Upper lobe of left lung (tissue), 6 donors: ENCODE data around the gene APLF. TPM values are rescaled to one million over a fixed set of nuclear protein-coding genes. Genes with fewer than 3 reads are reported as not detected.

Experiments
- ATAC-seq, 2 donors: fragments of 200-7000 bp; cut with Tn5 transposase; one replicate each; pipeline ENCODE4 v1.9.1; 2022; ENCODE audit warnings: mild to moderate bottlenecking in 2 of 2, moderate library complexity in 2 of 2; ENCODE audit not compliant: low FRiP score in 2 of 2
- DNase-seq, 2 donors: peaks; one replicate each; pipeline ENCODE4 v3.0.0-alpha.2; 2019 to 2020
- H3K27ac ChIP-seq, 4 donors: fragments of 200-600 bp; sonication (generic); one replicate each; pipeline ENCODE4 v1.5.1; 2016 to 2019
- H3K27me3 ChIP-seq, 4 donors: fragments of 200-600 bp; sonication (generic); one replicate each; pipeline ENCODE4 v1.5.1; 2017 to 2019
- H3K36me3 ChIP-seq, 4 donors: fragments of 200-600 bp; sonication (generic); one replicate each; pipeline ENCODE4 v1.5.1; 2016 to 2019
- H3K4me1 ChIP-seq, 4 donors: fragments of 200-600 bp; sonication (generic); one replicate each; pipeline ENCODE4 v1.5.1; 2018 to 2019
- H3K4me3 ChIP-seq, 4 donors: fragments of 200-600 bp; sonication (generic); one replicate each; pipeline ENCODE4 v1.5.1; 2017 to 2019; ENCODE audit warnings: mild to moderate bottlenecking in 2 of 4, moderate library complexity in 1 of 4
- H3K9me3 ChIP-seq, 4 donors: fragments of 200-600 bp; sonication (generic); one replicate each; pipeline ENCODE4 v1.5.1; 2018 to 2019
- CTCF ChIP-seq, 6 experiments: fragments of 450-650 bp in 4 of 6; fragments of 200-600 bp in 2 of 6; sonication (generic) in 2 of 6; IDR thresholded peaks; one replicate each; pipeline ENCODE4 v1.5.1; 2016 to 2019; ENCODE audit warnings: antibody characterized with exemption in 6 of 6
- EP300 ChIP-seq, 4 donors: sonication (generic); formaldehyde crosslinking; IDR thresholded peaks; one replicate each; pipeline ENCODE4 v1.5.1; 2017; ENCODE audit warnings: antibody characterized with exemption in 4 of 4, control low read depth in 2 of 4
- POLR2A ChIP-seq, 4 donors: fragments of 450-650 bp; IDR thresholded peaks; one replicate each; pipeline ENCODE4 v1.5.1; 2016 to 2017; ENCODE audit warnings: antibody characterized with exemption in 4 of 4, mild to moderate bottlenecking in 2 of 4
- POLR2AphosphoS5 ChIP-seq, 2 donors: sonication (generic); formaldehyde crosslinking; IDR thresholded peaks; one replicate each; pipeline ENCODE4 v1.5.1; 2017; ENCODE audit warnings: antibody characterized with exemption in 2 of 2
- WGBS, 2 donors: methylation state at CpG; one replicate each; pipeline ENCODE4 v1.1.5; 2017 to 2018; 5-methylcytosine and 5-hydroxymethylcytosine counted together
- total RNA-seq, 6 donors: library from RNA; depleted of rRNA in 4 of 6; stranded (reverse); fragments of >200 nt in 4 of 6; gene quantifications; one replicate each; pipeline versions ENCODE4 v1.1.0 to v1.2.1, GENCODE V29; 2016 to 2021
- donor health status: DM: no; HTN: no; CAD: no; lungs with moderate emphysema.
- donor health status: DM: no; HTN: yes; CAD: no; lungs with severe emphysema.

APLF gene
- total RNA-seq, 6 donors from 2014 or later = 3.7 to 5.5 (median 4.7) TPM

- no peaks in the 10 kb centered on the region for H3K27me3 ChIP-seq
- ATAC-seq (peak in 1 of 2 donors; percentile 15), DNase-seq (peak in 1 of 2 donors; percentile 47)
- peaks cover 5 to 22% (median 12%) of the 10 kb centered on the region in 4 donors for H3K4me1 ChIP-seq
- 79 to 100% methylated on average over 2 to 14 of the region's 14 CpGs for WGBS, 2 donors
- H3K9me3 ChIP-seq = no peaks in the 10 kb centered on the region
- H3K27ac ChIP-seq = no peak overlapping the region
- no peak for TF ChIP-seq POLR2A (IDR thresholded peaks at IDR 0.05)
- no peak for TF ChIP-seq CTCF (IDR thresholded peaks at IDR 0.05)
- no peak for TF ChIP-seq EP300 (IDR thresholded peaks at IDR 0.05)
- TF ChIP-seq POLR2AphosphoS5 (IDR thresholded peaks at IDR 0.05) = no peak
- no peak overlapping the region for H3K4me3 ChIP-seq
- H3K36me3 ChIP-seq = no peaks in the 10 kb centered on the region
Measured at GRCh38 chr2:68432696-68433658, 34.4 kb upstream of the APLF start.

GRCh38 chr2:68434981-68435380, 32.4 kb upstream of the APLF start:
- H3K9me3 ChIP-seq = no peaks in the 10 kb centered on the region
- no peaks in the 10 kb centered on the region for H3K27me3 ChIP-seq
- TF ChIP-seq POLR2A (IDR thresholded peaks at IDR 0.05) (no peak), POLR2AphosphoS5 (IDR thresholded peaks at IDR 0.05) (no peak), CTCF (IDR thresholded peaks at IDR 0.05) (no peak), EP300 (IDR thresholded peaks at IDR 0.05) (no peak)
- DNase-seq (no peak), ATAC-seq (peak in 1 of 2 donors; percentile 44)
- H3K36me3 ChIP-seq = no peaks in the 10 kb centered on the region
- no peak overlapping the region for H3K4me3 ChIP-seq
- H3K27ac ChIP-seq = no peak overlapping the region
- peaks cover 8 to 18% (median 11%) of the 10 kb centered on the region in 4 donors for H3K4me1 ChIP-seq

- Histone ChIP-seq H3K4me1 (peaks cover 15 to 22% (median 17%) of the 10 kb centered on the region in 4 donors), H3K27ac (peak overlapping the region in 3 of 4 donors; percentile 63 to 77 (median 66)), H3K4me3 (no peak overlapping the region), H3K9me3 (no peaks in the 10 kb centered on the region), H3K27me3 (no peaks in the 10 kb centered on the region), H3K36me3 (no peaks in the 10 kb centered on the region)
- ATAC-seq = no peak
- TF ChIP-seq POLR2AphosphoS5 (IDR thresholded peaks at IDR 0.05) = peak in 1 of 2 donors; percentile 10
- no peak for TF ChIP-seq EP300 (IDR thresholded peaks at IDR 0.05)
- DNase-seq = no peak
Measured at GRCh38 chr2:68435615-68436014, 31.8 kb upstream of the APLF start.

GRCh38 chr2:68436270-68436669, 31.1 kb upstream of the APLF start:
- Histone ChIP-seq H3K27me3 (no peaks in the 10 kb centered on the region), H3K4me1 (peaks cover 19 to 27% (median 23%) of the 10 kb centered on the region in 4 donors), H3K27ac (peak overlapping the region; percentile 9 to 77 (median 64)), H3K9me3 (no peaks in the 10 kb centered on the region), H3K36me3 (no peaks in the 10 kb centered on the region), H3K4me3 (no peak overlapping the region)
- no peak for TF ChIP-seq POLR2A (IDR thresholded peaks at IDR 0.05)
- no peak for TF ChIP-seq EP300 (IDR thresholded peaks at IDR 0.05)
- no peak for TF ChIP-seq POLR2AphosphoS5 (IDR thresholded peaks at IDR 0.05)
- no peak for TF ChIP-seq CTCF (IDR thresholded peaks at IDR 0.05)
- no peak for ATAC-seq
- WGBS, 2 donors = 38 to 40% methylated on average over 4 of the region's 4 CpGs
- DNase-seq = no peak

GRCh38 chr2:68438455-68439303, 28.7 kb upstream of the APLF start:
- Histone ChIP-seq H3K4me1 (peaks cover 24 to 31% (median 27%) of the 10 kb centered on the region in 4 donors), H3K36me3 (no peaks in the 10 kb centered on the region), H3K4me3 (no peak overlapping the region), H3K27ac (peak overlapping the region in 3 of 4 donors; percentile 16 to 31 (median 24)), H3K9me3 (no peaks in the 10 kb centered on the region), H3K27me3 (no peaks in the 10 kb centered on the region)
- DNase-seq = no peak
- no peak for ATAC-seq
- no peak for TF ChIP-seq CTCF (IDR thresholded peaks at IDR 0.05)
- TF ChIP-seq POLR2AphosphoS5 (IDR thresholded peaks at IDR 0.05) = no peak
- TF ChIP-seq POLR2A (IDR thresholded peaks at IDR 0.05) = no peak
- TF ChIP-seq EP300 (IDR thresholded peaks at IDR 0.05) = no peak
- WGBS, 2 donors = 60 to 61% methylated on average over 7 of the region's 7 CpGs
